ENCODE measurements around the gene ZNF91.
"Not testable (repeated sequence)": the region's sequence is repeated elsewhere in the genome, so short reads cannot be mapped to it uniquely, and the experiment has no call there.

Gene ZNF91
- 219 to 226 reads per million in 2 donors for total RNA-seq

- DNase-seq: peak; percentile 83
These were observed at the start of gene ZNF91 for GRCh38 chr19:23395041-23395721. Gene ZNF91, minus strand, starts transcription at chr19:23395471. Its CDS starts 117 bp downstream, at chr19:23395354.

- no peak for DNase-seq
These were observed 45.5 kb upstream of the ZNF91 start for GRCh38 chr19:23440791-23441190.

GRCh38 chr19:23440207-23440606 is 44.9 kb upstream of the ZNF91 start:
- DNase-seq: no peak

- no peak for DNase-seq
These were observed 44.4 kb upstream of the ZNF91 start for GRCh38 chr19:23439623-23440022.

GRCh38 chr19:23437901-23438300 is 42.6 kb upstream of the ZNF91 start:
- DNase-seq: no peak

GRCh38 chr19:23436944-23437343 is 41.7 kb upstream of the ZNF91 start:
- no peak for DNase-seq

GRCh38 chr19:23436318-23436717 is 41.0 kb upstream of the ZNF91 start:
- DNase-seq: no peak

- DNase-seq: no peak
These were observed 25.6 kb upstream of the ZNF91 start for GRCh38 chr19:23420824-23421223.

GRCh38 chr19:23419261-23419660 is 24.0 kb upstream of the ZNF91 start:
- DNase-seq: not testable (repeated sequence)

- no peak for DNase-seq
These were observed 20.4 kb upstream of the ZNF91 start for GRCh38 chr19:23415561-23416191.

GRCh38 chr19:23415034-23415433 is 19.8 kb upstream of the ZNF91 start:
- no peak for DNase-seq

GRCh38 chr19:23410155-23410554 is 14.9 kb upstream of the ZNF91 start:
- DNase-seq: no peak

- no peak for DNase-seq
These were observed 14.2 kb upstream of the ZNF91 start for GRCh38 chr19:23409392-23410048.

GRCh38 chr19:23407616-23408133 is 12.4 kb upstream of the ZNF91 start:
- no peak for DNase-seq

- no peak for DNase-seq
These were observed 11.4 kb upstream of the ZNF91 start for GRCh38 chr19:23406721-23407120.

- no peak for DNase-seq
These were observed 10.8 kb upstream of the ZNF91 start for GRCh38 chr19:23406091-23406490.

GRCh38 chr19:23404676-23405075 is 9.4 kb upstream of the ZNF91 start:
- no peak for DNase-seq

- DNase-seq: no peak
These were observed 8.5 kb upstream of the ZNF91 start for GRCh38 chr19:23403581-23404324.

- no peak for DNase-seq
These were observed 7.8 kb upstream of the ZNF91 start for GRCh38 chr19:23403052-23403451.

GRCh38 chr19:23402388-23402787 is 7.1 kb upstream of the ZNF91 start:
- DNase-seq: no peak

GRCh38 chr19:23401086-23401610 is 5.9 kb upstream of the ZNF91 start:
- DNase-seq: no peak

- no peak for DNase-seq
These were observed 4.2 kb upstream of the ZNF91 start for GRCh38 chr19:23399443-23399842.

- not testable (repeated sequence) for DNase-seq
These were observed 449 bp upstream of the ZNF91 start for GRCh38 chr19:23395722-23396117.

Data from T-helper 9 cell (primary cell).